Measurements from ENCODE around the gene SEMA6A.

SEMA6A gene

GRCh38 chr5:116577064-116577788, 2.6 kb upstream of the SEMA6A start:
- no peak for DNase-seq (ENCODE audit: low spot score)

GRCh38 chr5:116576053-116576713, 1.6 kb upstream of the SEMA6A start:
- no peak for DNase-seq (ENCODE audit: low spot score)

- no peak for DNase-seq (ENCODE audit: low spot score)
Observed at GRCh38 chr5:116575326-116576052, 866 bp upstream of the SEMA6A start.

- no peak for DNase-seq (ENCODE audit: low spot score)
Observed at GRCh38 chr5:116573702-116574366, 789 bp downstream of the SEMA6A start.

- DNase-seq (ENCODE audit: low spot score), result no peak
Observed at GRCh38 chr5:116573279-116573701, 1.3 kb downstream of the SEMA6A start.

- DNase-seq (ENCODE audit: low spot score), result no peak
Observed at GRCh38 chr5:116572350-116573278, 2.0 kb downstream of the SEMA6A start.

- no peak for DNase-seq (ENCODE audit: low spot score)
Observed at GRCh38 chr5:116571568-116572349, 2.9 kb downstream of the SEMA6A start.

GRCh38 chr5:116569999-116570398, 4.6 kb downstream of the SEMA6A start:
- no peak for DNase-seq (ENCODE audit: low spot score)

GRCh38 chr5:116567106-116567505, 7.5 kb downstream of the SEMA6A start:
- no peak for DNase-seq (ENCODE audit: low spot score)

- DNase-seq (ENCODE audit: low spot score), result no peak
Observed at GRCh38 chr5:116566251-116566650, 8.4 kb downstream of the SEMA6A start.

GRCh38 chr5:116564756-116565490, 9.7 kb downstream of the SEMA6A start:
- DNase-seq (ENCODE audit: low spot score), result no peak

- DNase-seq (ENCODE audit: low spot score), result no peak
Observed at GRCh38 chr5:116564312-116564711, 10.3 kb downstream of the SEMA6A start.

GRCh38 chr5:116563736-116564308, 10.8 kb downstream of the SEMA6A start:
- DNase-seq (ENCODE audit: low spot score), result no peak

- no peak for DNase-seq (ENCODE audit: low spot score)
Observed at GRCh38 chr5:116562669-116563068, 12.0 kb downstream of the SEMA6A start.

- DNase-seq (ENCODE audit: low spot score), result no peak
Observed at GRCh38 chr5:116561658-116562057, 13.0 kb downstream of the SEMA6A start.

GRCh38 chr5:116559673-116560164, 14.9 kb downstream of the SEMA6A start:
- DNase-seq (ENCODE audit: low spot score), result no peak

- no peak for DNase-seq (ENCODE audit: low spot score)
Observed at GRCh38 chr5:116559239-116559638, 15.4 kb downstream of the SEMA6A start.

GRCh38 chr5:116557669-116558271, 16.9 kb downstream of the SEMA6A start:
- peak; percentile 51 for DNase-seq (ENCODE audit: low spot score)

- DNase-seq (ENCODE audit: low spot score), result no peak
Observed at GRCh38 chr5:116554764-116555163, 19.9 kb downstream of the SEMA6A start.

Measured in RKO (cell line).